Measurements from ENCODE around the gene BLTP3A. TPM values are rescaled to one million over a fixed set of nuclear protein-coding genes. Genes with fewer than 3 reads are reported as not detected.

The BLTP3A gene
- total RNA-seq, 1 experiment from 2014 or later, result 18.7 TPM

GRCh38 chr6:34792605-34793500, 970 bp downstream of the BLTP3A start:
- TF ChIP-seq ZNF121 (CRISPR knock-in tag; IDR thresholded peaks at IDR 0.05), result no peak
- TF ChIP-seq GABPB1 (CRISPR knock-in tag; IDR thresholded peaks at IDR 0.05), result peak; percentile 96
- Mint-ChIP-seq H3K36me3 (no peaks in the 10 kb centered on the region), H3K27me3 (ENCODE audit: low read depth) (no peaks in the 10 kb centered on the region), H3K4me1 (peaks cover 21% of the 10 kb centered on the region), H3K4me3 (peak overlapping the region; percentile 87), H3K27ac (peak overlapping the region; percentile 77), H3K9me3 (peaks cover 5% of the 10 kb centered on the region)
- ATAC-seq, result peak; percentile 19
- peak; percentile 25 for DNase-seq (ENCODE audit: low spot score)
- CTCF ChIA-PET, result interaction anchor here (0.6 kb wide), 1 partner anchor 135 kb away, joined by 5 read pairs; no protein-coding TSS in a partner anchor
- POLR2A ChIA-PET, result interaction anchor here (1.3 to 3.0 kb wide), 3 partner anchors 11 to 95 kb away, joined by 4 to 24 read pairs (median 5); partner anchors contain the start of genes ANKS1A, SNRPC and TAF11

- H3K4me3 Mint-ChIP-seq, result peak overlapping the region; percentile 87
- H3K36me3 Mint-ChIP-seq, result no peaks in the 10 kb centered on the region
- peaks cover 21% of the 10 kb centered on the region for H3K4me1 Mint-ChIP-seq
- no peak for ATAC-seq
- ChIA-PET CTCF (no interaction called here), POLR2A (interaction anchor here (3.0 kb wide), 1 partner anchor 94 kb away, joined by 24 read pairs; the partner anchor contains the start of genes ANKS1A and TAF11)
- no peak for TF ChIP-seq HMGA2 (CRISPR knock-in tag; IDR thresholded peaks at IDR 0.05)
- no peak for TF ChIP-seq NFATC4 (CRISPR knock-in tag; IDR thresholded peaks at IDR 0.05)
- no peak for TF ChIP-seq GABPB1 (CRISPR knock-in tag; IDR thresholded peaks at IDR 0.05)
- TF ChIP-seq ZNF425 (CRISPR knock-in tag; conservative IDR thresholded peaks at IDR 0.05), result no peak
- TF ChIP-seq AR (CRISPR knock-in tag; IDR thresholded peaks at IDR 0.05), result no peak
- TF ChIP-seq NR1H2 (CRISPR knock-in tag; IDR thresholded peaks at IDR 0.05), result no peak
- TF ChIP-seq NFYB (CRISPR knock-in tag; conservative IDR thresholded peaks at IDR 0.05; ENCODE audit: low read depth), result no peak
- TF ChIP-seq CDX4 (CRISPR knock-in tag; IDR thresholded peaks at IDR 0.05; ENCODE audit: borderline replicate concordance), result no peak
- no peak for TF ChIP-seq PREB (CRISPR knock-in tag; IDR thresholded peaks at IDR 0.05; ENCODE audit: borderline replicate concordance)
- TF ChIP-seq SP1 (CRISPR knock-in tag; conservative IDR thresholded peaks at IDR 0.05), result no peak
- TF ChIP-seq ZNF121 (CRISPR knock-in tag; IDR thresholded peaks at IDR 0.05), result no peak
- TF ChIP-seq MLX (CRISPR knock-in tag; IDR thresholded peaks at IDR 0.05), result no peak
- TF ChIP-seq TCF7 (CRISPR knock-in tag; IDR thresholded peaks at IDR 0.05; ENCODE audit: low read depth), result no peak
- TF ChIP-seq TEAD1 (CRISPR knock-in tag; IDR thresholded peaks at IDR 0.05), result no peak
- TF ChIP-seq ZNF232 (CRISPR knock-in tag; IDR thresholded peaks at IDR 0.05), result no peak
- no peak for TF ChIP-seq RELA (CRISPR knock-in tag; IDR thresholded peaks at IDR 0.05; ENCODE audit: borderline replicate concordance)
- H3K27ac Mint-ChIP-seq, result no peak overlapping the region
- no peaks in the 10 kb centered on the region for H3K27me3 Mint-ChIP-seq (ENCODE audit: low read depth)
- DNase-seq (ENCODE audit: low spot score), result no peak
- H3K9me3 Mint-ChIP-seq, result no peaks in the 10 kb centered on the region
Measured at GRCh38 chr6:34793877-34794276, 2.0 kb downstream of the BLTP3A start.

Measured in WTC11 (cell line).